NCI-H748 (cell line): Measurements from ENCODE around the gene ZDHHC4.
A peak's percentile ranks its signal among the peaks of the same experiment; 100 is the strongest.
"Not testable (repeated sequence)": the region's sequence is repeated elsewhere in the genome, so short reads cannot be mapped to it uniquely, and the experiment has no call there.

Source experiments
- DNase-seq: peaks from one replicate; lab custom pipeline; 2025; ENCODE audit not compliant: unreplicated experiment; lab: John Stamatoyannopoulos, UW

ZDHHC4 gene

DNA sequence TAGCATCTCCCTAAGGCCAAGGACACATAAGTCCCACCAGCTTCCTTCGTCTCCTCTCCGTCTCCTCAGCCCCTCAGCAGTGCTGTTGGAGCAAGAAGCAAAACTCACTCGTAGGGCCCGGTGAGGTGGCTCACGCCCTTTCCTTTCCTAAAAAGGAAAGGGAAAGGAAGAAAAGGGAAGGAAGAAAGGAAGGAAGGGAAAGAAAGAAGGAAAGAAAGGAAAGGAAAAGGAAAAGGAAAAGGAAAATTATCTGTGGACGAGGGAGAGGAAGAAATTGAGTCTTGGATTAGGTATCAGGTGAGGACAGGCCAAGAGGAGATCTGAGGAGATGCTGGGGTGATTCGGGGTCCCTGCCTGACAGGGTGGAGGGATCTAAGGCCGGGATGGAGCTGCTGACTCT, 56.8 kb downstream of the ZDHHC4 start:
- DNase-seq: no peak

DNA sequence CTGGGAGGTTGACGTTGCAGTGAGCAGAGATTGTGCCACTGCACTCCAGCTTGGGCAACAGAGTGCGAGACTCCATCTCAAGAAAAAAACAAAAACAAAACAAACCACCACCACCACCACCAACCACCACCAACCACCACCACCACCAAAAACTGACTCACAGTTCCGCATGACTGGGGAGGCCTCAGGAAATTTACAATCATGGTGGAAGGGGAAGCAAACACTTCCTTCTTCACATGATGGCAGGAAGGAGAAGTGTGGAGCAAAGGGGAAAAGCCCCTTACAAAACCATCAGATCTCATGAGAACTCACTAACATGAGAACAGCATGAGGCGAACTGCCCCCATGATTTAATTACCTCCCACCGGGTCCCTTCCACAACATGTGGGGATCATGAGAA, 57.7 kb downstream of the ZDHHC4 start:
- not testable (repeated sequence) for DNase-seq

DNA sequence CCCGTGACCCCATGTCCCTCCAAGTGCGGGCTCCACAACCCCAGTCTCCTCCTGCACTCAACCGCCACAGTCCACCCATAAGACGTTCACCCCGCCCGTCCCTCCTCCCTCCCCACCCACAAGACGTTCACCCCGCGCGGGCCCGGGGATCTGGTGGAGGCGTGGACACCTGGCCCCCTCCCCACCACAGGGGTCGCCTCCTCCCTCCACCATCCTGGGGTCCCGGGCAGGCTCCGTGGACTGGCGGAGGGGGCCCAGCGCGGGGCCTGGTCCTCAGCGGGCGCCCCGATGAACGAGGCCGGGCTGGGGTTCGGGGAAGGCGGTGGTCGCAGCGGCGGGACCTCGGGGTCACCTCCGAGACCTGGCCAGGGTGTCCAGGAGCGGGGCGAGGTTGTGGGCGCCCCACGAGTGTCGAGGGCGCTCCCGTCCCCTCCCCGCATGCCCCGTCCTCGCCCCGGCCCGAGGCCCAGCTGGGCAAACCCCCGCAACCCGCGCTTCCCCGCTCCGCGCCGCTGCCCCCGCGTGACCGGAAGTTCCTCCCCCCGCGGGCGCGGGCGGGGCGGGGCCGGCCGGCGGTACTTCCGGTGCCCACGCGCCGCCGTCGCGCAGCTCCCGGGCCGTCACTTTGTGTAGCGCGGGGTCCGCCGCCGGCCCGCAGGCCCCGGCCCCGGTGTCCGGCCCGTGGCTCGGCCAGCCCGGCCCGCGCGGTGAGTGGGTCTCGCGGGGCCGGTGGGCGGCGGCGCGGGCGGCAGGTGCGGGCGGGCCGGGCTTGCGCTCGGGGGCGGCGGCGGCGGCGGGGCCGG, 59.7 kb downstream of the ZDHHC4 start, which contains the start of gene ZNF316:
TSS of gene ZNF316 (plus strand) at position 578 of the 803 bp plus-strand sequence. CDS start 5,092 bp downstream, outside the sequence.
- peak; percentile 50 for DNase-seq

DNA sequence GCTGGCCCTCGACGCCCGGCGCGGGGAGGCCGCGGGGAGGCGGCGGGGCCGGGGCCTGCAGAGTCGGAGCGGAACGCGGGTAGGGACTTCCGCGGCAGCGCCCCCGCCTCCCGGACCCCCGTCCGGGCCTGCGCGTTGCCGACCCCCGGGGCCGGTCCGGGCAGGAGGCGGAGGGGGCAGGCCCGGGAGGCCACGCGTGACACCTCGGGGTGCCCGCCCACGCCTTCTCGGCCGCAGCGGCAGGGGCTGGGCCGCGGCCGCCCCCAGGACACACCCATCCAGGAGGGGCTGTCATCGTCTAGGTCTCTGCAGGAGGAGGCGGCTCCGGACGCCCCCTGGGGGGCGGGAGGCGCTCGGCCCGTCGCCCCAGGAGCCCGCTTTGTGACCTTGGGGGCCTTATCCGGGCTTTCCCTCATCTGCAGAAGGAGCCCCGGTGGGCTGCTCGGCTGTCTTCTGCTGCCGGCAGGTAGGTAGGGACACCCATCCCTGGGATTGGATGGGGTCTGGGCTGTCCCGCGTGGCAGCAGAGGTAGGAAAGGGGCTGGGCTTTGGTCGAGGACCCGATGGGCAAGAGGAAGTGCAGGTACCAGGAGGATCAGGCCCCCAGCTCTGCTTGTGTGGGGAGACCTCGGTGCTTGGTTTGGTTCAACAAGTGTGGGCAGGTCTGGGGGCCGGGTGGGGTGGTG, 60.4 kb downstream of the ZDHHC4 start:
- DNase-seq: peak; percentile 51
